GDM1 (cell line): ENCODE results near the gene CDH4.

Experiments
- DNase-seq: peaks from one replicate; lab custom pipeline; 2025; lab: John Stamatoyannopoulos, UW

CDH4 gene

DNA sequence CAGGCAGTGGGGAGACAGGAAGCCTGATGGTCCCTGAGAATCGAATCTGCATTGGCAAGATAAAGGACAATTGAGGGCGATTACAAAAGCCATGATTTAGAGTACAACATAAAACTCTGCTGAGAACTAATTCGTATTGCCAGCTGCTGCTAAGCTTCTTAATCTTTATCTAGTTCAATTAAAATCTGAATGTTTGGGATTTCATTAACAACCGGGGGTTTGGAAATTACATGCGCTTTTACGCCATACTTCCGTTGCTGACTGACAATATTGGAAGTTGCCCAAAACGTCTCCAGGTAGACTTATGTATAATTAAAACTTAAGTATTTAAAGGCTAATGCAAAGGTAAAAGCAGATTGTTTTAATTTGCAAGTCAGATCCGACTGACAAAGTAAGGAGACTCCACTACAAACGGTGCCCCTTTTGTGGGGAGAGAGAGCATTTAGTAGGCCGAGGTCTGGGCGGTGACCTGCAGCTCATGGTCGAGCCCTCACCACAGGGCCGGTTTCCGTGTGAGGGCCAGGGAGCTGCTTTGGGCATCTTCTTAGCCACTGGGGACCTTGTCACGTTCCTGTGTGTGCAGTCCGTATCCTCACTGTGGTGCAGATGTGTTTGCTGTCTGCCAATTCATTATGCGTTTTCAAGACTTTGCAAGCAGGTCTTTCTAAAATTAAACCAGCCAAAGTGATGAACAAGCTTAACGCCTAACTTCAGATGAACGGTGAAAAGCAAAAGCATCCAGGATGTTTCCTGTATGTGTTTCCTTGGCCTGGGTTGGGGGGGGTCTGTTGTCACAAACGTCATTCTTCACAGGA, 49.9 kb downstream of the CDH4 start:
- no peak for DNase-seq

DNA sequence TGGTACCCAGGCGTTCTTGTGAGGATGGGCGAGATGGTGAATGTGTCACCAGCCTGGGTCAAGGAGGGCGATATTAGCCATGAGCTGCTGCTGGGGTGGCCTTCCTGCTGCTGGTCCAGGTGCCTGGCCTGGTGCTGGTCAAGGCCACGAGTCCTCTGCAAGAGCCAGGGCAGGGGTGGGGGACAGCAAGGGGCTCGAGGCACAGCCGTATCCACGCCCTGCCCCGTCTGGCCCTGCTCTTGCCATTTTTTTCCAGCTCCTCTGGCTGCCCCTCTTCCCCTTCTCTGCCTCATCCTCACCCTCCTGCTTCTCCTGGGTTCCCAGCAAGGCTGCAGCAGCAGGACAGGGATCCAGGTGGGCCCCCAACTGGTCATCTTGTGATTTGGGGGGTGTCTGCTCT, 51.2 kb downstream of the CDH4 start:
- DNase-seq = no peak

DNA sequence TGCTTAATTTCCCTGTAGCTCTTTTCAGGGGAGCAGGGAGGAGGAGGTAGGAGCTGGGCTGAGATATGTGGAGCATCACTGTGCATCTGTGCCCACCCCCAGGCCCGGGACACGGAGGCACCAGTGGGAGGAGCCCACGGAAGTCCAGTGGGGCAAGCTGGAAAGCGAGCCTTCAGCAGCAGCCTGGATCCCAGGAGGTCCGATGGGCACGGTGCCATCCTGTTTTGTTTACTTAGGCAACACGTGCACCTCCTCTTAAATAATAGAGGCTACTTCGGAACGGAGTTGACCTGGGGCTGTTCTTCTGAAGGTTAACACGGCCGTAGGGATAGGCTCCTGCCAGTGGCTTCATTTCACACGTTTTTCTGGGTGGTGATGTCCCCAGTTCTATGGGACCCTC, 51.6 kb downstream of the CDH4 start:
- DNase-seq = no peak

DNA sequence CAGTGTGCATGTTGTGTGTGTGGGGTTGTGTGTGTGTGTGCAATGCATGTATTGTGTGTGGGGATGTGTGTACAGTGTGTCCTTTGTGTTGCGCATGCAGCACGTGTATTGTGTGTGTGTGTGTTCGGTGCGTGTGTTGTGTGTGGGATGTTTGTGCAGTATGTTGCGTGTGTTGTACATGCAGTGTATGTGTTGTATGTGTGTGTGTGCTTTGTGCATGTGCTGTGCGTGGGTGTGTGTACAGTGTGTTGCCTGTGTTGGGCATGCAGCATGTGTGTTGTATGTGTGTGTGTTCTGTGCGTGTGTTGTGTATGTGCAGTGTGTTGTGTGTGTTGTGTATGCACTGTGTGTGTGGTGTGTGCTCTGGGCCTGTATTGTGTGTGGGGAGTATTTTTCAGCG, 52.7 kb downstream of the CDH4 start:
- DNase-seq = no peak

DNA sequence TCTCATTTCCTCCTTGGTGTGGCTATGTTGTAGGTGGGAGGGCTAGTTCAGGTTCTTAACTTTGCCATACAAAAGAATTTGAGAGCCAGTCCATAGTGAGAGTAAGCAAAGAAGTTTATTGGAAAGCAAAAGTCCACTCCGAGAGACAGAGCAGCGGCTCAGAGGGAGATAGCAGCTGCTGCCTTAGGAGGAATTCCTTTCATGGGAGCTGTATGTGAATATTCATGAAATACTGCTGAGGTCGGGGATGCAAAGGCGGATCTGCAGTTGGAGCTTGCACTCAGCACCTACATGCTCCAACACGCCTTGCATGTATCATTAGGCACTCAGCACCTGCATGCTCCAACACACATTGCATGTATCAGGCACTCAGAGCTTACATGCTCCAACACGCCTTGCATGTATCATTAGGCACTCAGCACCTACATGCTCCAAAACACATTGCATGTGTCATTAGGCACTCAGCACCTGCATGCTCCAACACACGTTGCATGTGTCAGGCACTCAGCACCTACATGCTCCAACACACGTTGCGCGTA, 54.9 kb downstream of the CDH4 start:
- DNase-seq = no peak

DNA sequence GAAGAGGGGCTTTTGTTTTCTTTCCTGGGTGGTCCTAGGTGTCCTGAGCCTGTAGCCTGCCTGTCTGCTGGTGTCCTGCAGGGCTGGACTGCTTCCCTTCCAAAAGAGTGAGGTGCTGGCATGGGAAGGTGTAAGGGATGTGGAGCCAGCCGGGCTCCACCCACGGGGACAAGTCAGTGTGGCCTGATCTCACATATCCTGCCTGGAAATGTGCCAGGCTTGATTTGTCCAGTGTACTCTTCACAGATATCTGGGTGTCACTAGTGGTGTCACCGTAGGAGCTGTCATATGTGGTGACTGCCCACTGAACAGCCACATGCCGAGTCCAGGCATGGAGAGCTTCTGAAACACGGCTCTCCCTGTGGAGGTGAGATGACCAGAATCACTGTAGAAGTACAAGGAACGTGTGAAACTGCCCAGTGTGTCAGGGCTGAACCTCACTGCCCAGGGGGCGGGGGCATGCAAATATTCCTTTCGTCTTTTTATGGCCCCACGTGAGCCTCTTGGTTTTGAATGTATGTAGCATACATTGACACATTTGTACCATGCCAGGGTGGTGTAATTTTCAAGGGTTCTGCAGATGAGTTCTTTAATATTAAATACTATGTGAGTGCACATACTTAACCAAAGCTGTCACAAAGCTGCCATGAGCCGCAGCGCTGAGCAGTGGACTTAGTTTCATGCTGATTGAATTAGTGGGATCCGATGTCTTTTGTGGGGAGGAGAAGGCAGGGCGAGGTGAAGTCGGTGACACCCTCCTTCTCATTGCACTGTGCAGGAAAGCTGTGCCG, 55.8 kb downstream of the CDH4 start:
- no peak for DNase-seq

DNA sequence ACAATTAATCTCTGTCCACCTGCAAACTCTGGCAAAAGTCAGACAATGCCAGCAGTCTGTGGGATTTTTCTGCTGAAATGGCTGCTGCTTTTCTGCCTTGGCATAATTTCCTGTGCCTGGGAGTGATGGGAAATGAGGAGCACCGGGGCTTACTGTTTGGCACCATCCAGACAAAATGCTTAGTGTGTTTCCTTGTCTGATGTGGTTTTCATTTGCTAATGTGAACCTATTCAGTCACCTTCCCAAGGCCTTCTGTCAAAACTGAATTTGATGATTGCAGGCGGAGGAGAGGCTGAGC, 56.4 kb downstream of the CDH4 start:
- DNase-seq = no peak

DNA sequence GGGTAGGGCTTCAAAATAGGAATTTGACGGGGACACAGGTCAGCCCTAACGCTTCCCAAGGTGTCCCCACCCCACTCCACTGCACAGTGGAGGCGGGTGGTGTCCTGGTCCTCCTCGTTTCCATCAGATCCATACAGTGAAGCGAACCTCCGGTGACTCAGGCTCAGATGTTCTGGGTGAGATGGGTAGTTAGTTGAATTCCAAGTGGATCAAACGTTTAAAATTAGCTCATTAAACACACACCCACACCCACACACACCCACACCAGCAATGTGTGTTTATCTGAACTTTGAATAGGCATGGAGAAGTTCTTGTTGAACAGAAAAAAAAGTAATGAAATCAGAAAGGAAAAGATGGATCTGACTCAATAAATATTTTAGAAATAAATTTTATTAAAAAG, 58.9 kb downstream of the CDH4 start:
- no peak for DNase-seq

DNA sequence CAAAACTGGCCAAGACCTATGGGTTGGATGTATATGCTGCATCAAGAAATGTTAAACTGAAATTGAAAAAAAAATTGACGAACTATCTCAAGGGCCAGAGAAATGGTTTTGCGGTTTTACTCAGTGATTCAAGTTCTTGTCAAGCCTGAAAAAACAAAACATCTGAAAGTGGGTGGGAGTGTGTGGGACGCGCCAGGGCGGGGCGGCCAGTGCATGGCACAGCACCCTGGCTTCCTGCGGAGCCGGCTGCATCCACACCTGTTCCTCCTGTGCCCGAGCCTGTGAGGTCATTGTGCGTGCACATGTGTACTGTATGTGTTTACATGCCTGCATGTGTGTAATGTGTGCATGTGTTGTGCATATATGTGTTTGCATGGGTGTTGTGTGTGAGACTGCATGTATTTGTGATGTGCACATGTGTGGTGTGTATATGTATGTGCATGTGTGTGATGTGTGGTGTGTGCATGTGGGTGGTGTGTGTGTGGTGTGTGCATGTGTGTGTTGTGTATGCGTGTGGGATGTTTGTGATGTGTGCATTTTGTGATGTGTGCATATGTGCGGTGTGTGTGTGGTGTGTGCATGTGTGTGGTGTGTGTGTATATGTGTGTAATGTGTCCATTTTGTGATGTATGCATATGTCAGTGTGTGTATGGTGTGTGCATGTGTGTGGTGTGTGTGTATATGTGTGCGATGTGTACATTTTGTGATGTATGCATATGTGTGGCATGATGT, 59.8 kb downstream of the CDH4 start:
- no peak for DNase-seq

DNA sequence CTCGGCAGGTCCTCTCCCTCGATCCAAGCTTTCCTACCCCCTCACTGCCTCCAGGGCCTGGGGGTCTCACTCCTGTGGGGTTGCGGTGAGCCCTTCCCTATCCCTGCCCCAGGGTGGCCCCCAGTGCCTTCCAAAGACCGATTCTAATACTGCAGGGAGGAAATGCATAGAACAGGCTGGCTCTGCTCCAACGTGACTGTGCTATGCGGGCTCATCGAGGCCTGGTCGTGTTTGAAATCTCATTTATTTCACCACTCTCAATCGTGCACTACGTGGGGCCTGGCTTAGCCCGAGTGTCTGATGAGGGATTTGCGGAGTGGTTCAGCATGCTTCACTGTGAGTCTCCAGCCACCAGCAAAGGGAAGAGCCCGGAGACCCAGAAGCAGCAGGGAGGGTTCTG, 60.9 kb downstream of the CDH4 start:
- no peak for DNase-seq

DNA sequence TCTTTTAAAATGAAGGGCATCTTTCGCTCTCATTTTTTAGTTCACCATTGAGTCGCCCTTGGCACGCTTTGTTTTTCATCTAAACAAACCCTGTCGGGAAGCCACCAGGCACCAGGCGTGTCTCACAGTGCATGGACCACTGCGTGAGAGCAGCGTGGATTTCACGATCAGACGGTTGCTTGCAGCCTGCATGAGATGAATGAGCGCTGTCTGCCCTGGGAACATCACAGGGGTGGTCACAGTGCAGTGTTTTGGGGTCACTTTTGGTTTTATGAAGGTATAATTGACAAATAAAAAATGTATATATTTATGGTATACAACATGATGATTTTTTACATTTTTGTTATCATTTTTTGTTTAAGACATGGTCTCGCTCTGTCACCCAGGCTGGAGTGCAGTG, 61.3 kb downstream of the CDH4 start:
- no peak for DNase-seq

DNA sequence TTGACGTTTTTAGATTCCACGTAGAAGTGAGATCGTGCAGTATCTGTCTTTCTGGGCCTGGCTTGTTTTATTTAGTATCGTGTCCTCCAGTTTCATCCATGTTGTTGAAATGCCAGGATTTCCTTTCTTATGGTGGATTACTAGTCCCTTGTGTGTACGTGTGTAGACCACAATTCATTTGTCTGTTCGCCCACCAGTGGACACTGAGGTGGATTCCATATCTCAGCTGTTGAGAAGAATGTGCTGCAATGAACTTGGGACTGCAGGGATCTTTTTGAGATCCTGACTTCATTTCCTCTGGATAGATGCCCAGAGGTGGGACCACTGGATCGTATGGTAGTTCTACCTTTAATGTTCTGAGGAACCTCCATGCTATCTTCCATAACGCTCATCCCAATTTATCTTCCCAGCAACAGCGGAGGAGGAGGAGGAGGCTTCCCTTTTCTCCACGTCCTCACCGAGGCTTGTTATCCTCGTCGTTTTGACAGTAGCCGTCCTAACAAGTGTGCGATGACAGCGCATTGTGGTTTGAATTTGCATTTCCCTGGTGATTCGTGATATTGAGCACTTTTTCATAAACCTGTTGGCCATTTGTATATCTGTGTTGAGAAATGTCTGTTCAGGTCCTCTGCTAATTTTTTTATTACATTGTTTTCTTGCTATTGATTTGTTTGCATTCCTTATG, 62.4 kb downstream of the CDH4 start:
- no peak for DNase-seq

DNA sequence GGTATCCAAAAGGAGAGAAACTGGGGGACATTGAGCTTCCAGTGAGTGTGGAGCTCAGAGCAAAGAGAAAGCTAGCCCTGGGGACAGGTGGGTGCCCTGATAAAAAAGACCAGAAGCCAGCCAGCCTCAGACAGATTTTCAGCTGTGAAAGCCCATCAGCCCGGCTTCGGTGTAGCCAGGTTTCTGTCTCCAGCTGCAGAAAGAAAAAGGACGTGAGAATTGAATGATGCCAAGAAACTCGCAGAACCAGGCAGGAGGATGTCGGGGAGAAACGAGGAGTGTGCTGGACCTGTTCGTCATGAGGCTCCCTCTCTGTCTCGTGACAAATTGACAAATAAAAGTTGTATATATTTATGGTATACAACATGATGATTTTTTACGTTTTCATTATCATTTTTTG, 63.3 kb downstream of the CDH4 start:
- no peak for DNase-seq

DNA sequence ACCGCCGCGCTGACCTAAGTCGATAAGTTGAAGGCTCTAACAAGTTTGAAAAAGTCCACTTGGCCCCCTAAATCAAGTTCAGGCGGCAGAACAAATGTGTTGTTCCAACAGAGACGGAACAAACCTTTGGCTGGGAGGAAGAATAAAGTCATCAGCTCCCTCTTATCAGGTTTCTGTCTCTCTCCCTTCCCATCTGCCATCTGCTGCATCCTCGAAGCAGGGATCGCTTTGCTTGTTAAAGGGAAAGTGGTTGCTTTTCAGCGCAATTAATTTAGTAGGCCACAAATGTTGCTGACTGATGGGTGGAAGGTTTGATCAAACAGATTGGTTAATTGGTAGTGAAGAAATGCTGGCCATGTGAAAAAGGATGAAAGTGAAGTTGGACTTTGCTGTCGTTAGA, 64.3 kb downstream of the CDH4 start:
- no peak for DNase-seq

DNA sequence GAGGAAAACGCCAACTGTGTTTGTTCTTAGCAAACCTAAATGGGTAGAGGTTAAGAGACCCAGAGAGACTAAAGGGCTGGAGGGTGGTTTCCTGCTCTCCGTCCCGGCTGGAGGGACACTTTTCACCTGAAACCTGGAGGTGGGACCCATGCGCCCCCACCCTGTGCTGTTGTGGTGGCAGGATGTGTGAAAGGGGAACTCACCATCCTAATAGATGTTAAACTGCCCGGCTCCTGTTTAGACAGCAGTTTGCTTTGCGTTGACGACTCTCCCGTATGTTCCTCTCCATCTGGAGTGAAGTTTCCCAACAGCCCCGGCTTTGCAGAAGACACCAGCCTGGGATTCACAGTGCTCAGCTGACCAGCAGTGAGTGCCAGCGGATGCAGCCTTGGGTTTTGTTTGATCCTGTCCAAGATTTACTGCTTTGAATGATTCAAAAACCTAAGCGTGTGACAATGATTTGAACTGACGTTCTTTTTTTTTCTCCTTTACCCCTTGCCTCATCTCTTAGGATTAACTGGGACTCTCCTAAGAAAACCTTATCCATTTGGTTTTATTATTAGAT, 66.0 kb downstream of the CDH4 start:
- DNase-seq = no peak

DNA sequence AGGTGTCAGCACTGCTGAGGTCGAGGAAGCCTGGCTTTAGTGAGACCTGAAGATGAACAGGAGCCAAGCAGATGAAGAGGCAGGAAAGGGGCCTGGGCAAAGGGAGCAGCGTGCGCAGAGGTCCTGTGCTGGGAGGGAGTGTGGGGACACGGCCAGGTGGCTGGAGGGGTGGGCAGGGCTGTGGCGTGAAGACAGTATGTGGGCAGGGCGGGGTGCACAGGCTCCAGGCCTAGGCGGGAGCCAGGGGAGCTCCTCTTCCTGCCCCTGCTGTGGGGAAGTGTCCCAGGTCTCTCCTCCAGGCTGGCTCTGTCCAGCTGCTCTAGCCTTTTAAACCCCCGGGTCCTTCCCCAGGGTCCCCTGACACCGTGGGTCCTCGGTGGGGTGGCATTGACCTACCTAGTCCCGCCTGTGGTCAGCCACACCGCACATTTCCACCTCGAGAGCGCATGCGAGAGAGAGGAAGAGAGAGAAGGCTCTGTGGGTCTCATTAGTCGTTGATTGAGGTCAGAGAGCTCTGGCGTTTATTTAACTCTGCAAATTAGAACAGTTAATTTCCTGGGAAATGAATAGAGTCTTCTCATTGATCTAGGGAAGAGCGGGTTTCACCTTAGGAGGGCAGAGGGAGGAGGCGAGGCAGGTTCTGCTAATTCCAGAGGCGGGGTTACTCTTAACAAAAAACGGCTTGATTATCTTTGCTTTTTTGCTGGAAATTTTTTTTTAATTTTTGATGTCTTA, 68.8 kb downstream of the CDH4 start:
- DNase-seq = no peak

DNA sequence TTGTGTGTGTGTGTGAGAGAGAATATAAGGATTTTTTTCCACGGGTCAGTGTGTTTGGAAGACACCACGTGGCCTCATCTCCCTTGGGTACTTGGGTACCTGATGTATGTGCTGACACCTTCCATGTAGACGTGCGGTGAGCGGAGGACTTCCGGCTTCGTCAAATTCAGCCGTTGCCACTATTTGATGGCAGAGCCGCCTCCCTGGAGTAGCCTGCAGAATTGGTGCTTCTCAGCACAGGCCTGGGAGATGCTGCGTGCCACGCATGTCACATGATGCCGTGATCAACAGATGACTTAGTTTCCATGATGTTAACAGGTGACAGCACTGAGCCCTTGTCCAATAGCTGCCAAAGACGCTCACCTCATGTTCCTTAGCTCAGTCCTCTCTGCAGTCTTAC, 69.4 kb downstream of the CDH4 start:
- DNase-seq = no peak

DNA sequence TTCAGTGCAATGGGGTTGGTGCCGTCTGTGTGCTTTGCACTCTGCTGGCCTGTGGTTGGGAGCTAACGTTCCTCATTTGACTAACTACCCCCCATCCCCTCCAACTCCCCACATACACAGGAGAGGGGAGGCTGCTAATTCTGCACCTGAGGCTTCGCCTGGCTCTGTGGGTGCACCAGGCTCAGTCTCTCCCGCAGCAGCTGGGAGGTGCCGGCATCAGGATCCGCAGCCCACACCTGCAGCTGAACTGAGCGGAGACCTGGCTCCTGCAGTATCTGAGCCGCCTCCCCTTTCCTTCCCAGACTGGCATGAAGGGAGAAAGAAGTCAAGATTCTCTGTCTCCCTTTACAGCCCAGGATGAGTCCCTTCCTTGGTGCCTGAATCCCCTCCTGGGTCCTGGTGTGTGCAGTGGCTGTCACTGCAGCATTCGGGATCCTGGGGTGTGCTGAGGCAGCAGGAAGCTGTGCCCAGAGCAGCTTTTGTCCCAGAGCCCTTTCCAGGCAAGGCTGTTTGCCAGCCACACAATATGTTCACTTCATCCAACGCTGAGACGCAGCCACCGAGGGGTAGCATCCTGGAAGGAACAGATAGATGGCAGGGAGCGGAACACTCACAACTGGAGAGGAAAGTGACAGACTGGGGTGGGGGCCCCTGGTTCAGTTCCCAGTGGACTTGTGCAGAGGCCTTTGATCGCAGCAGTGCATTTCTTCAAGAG, 70.2 kb downstream of the CDH4 start:
- no peak for DNase-seq

DNA sequence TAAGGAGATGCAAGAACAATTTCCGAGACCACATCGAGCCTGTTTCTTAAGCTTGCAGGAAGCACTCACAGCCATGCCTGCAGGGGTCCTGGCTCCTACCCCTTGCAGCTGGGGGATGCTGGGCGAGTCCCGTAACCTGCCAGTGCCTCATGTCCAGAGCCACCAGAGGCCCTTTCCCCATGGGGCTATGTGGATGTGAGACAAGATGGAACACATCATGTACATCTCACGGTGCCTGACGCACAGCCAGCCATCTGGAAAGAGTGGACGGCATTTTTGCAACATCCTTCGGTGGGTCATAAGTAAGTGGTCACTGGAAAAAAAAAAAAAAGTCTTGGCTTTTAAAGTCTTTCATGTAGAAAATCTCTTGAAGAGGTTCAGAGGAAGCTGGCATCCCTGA, 72.8 kb downstream of the CDH4 start:
- DNase-seq = no peak

DNA sequence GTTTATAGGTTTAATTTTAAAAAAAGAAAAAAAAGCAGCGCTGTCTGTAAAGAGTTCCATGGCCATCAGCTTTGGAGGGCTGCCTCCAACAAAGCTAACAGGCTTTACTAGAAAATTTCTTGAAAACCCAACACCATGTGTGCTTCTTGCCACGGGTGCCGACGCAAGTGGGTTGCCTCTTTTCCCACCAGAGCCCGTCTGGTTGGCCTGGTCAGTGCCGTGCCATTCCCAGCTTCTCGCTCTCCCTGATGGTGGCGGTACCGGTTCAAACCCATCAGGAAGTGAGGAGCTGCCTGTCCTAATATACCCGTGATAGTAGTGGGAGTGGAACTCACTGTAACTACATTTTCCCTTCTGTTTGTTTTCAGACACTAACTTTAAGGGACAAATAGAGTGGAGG, 73.7 kb downstream of the CDH4 start:
- DNase-seq = no peak
